RCC 7860 (cell line): Measurements from ENCODE around the gene MLLT11.
"Not testable (repeated sequence)": the region's sequence is repeated elsewhere in the genome, so short reads cannot be mapped to it uniquely, and the experiment has no call there.

ENCODE experiments used
- DNase-seq: peaks from one replicate; pipeline ENCODE4 v3.0.0-alpha.2; 2015; ENCODE audit warnings: low spot score
- FAIRE-seq: peaks from 2 replicates; lab custom pipeline; 2012; peaks lifted over from hg19 to GRCh38; lab: Jason Lieb, UNC

Gene MLLT11

DNA sequence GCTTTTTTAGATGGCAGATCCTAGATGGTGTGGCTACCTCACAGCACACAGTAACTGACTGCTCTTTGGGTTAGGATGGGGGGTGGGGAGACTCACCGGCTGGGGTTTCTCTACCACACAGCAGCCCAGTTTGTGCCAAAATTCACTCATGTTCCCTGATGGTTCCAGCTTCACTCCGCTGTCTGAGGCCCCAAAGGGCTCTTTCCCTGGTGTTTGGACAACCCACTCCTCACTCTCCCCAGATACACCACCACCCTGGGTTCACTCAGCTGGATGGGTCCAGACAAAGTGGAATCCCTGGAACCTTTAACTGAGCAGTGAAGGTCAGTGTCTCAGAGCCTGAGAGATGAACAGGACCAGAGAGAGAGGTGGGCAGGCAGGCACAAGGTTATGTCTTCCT, 4.6 kb upstream of the MLLT11 start:
- no peak for FAIRE-seq

DNA sequence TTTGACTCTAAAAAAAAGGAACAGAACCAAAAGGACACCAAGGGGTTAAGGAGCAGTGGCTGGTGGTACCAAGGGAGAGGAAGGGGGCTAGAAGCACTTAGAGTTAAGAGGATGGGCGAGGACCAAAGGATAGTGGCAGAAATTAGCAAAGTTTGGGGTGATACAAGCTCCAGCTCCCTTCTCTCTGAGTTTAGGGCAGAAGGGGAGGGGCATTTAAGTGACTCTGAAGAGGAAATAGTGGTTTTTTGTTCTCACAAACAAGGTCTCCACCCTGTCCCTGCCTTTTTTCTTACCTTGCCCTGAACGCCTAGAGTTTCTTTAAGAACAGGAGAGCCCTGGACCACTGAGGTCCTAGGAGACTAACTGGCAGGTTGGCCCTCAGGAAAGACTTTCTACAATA, 4.0 kb upstream of the MLLT11 start:
- no peak for DNase-seq
- no peak for FAIRE-seq

More for the DNA sequence above, 4.6 kb upstream of the MLLT11 start:
- no peak for DNase-seq

DNA sequence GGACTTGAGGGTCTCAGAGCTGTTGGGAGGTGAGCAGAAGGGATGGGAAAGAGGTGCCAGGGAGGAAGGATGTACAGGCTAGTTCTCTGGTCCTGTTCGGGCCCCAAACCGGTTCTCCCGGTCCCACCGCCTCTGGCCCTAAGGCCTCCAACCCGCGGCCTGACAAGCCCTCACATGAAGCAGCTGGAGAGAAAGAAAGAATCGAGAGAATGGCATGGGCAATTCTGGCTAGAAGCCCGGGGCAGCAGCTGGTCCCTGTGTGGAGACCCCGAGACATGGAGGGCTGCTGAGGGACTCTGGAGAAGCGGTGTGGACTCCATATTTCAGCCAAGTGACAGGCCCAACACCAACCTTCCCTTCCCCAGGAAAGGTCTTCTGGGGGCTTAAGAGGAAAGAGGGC, 1.5 kb upstream of the MLLT11 start:
- FAIRE-seq (no peak), DNase-seq (no peak)

DNA sequence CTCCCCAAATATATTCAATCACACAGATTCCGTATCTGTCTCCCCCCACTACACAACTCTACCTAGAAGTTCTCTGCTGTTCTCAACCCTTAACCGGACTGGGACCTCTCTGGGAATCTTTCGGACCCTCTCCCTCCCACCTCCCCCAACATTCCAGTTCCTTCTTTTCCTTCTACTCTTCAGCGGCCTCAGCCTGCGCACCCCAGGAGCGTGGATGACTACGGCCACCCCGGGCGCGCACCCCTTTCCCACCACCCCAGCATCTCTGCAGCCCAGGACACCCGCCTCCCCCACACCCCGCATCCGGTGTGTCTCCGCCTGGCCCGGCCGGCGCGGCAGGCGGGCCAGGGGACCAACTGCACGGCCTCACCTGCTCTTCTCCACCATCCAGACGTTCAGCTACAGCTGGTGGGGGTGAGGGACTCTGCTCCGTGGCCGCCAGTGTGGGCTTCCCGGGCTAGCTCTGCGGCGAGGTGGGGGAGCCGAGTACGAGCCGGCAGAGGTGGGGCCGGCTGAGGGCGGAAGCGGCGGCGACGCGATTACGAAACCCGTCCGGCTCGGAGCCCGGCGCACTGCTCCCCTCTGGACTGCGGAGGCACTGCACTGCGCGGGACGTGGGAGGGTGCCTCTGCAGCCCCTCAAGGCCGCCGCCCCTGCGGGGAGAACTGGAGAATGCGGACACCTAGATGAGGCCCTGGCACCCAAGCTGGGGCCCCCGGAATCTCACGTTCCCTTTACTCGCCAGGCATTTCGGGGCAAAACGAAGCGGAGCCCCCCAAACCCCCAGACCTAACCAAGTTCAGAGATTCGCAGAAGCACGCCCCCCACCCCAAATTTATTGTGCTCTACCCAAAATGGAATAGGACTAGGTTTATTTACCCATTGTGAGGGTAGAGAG, 839 bp upstream of the MLLT11 start, which contains the start of gene CDC42SE1:
Gene CDC42SE1 (minus strand): TSS at position 514 of the 898 bp plus-strand sequence. CDS start 3,892 bp downstream, outside the sequence.
- DNase-seq (peak; percentile 74), FAIRE-seq (no peak)

DNA sequence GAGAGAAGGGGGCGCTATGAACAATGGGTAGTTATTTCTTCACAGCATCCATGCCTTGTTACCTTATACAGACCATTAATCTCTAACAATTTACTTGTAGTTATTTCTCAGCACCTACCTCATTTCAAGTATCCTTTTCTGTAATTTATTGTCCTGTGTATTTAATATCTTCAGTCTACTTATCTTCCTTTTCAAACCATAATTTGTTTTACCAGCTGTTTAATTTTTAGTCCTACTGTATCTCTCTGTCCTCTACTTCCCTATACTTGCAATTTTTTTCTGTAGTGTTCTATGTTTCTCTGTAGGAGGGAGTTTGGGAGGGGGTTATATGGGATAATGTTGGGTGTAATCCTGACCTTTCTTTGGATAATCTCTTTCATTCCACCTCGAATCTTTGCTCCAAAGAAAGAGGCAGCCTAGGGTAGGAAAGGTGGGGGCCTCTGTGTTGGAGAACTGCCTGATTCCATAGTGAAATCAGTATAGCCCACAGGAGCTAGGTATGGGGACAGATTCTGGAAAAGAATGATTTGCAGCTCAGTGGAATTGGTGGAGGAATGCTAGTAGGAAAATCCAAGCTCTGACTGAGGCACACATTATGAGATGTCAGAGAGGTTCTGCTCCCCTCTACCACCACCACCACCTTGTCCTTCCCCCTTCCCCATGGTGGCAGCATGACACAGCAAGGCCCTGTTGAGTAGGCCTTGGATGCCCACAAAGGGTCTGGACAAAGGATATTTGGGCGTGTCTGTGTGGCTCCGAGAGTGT, 642 bp downstream of the MLLT11 start:
- FAIRE-seq (no peak), DNase-seq (peak; percentile 40)

DNA sequence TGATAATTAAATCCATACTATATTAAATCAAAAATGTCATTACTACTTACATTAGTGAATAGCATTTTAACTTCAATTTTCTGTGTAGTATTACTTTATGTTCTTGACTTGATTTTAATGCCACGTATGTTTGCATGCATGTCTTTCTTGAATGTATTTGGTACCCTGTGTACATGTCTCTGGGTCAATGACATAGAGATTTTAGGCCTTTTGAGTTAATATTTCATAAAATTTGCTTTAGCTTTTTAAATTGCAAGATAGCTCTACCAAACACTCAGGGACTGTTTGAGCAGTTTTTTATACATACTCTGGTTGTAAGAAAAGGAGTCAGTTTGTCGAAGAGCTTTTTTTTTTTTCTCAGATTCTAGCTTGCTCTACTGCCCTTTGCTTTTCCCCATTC, 1.5 kb downstream of the MLLT11 start:
- DNase-seq: no peak
- no peak for FAIRE-seq

DNA sequence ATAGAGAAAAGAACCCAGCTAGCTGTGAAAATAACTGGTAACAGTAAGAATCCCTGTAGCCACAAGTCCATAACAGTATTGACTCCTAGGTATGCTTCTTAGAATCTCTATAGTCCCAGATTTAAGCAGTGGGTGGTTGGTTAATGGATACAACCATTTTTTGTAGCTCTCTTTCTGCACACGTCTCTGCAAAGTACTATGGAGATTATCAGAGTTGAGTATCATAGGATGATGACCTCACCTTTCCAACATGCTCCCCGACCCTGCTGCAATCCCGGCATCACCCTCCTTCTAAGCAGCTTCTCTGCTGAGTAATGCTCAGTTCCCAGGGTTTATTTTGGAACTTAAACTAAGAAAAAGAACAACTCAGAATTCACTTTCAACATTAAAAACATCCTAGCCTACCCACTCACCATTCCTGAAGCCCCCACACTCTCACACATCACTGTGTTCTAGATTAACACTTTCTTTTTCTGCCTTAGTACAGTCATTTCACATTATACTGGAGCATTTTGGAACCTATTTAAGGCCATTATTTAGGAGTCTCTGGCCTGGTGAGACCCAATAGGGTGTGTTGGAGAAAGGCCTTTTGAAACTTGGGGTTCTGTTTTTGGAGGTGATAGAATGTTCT, 2.7 kb downstream of the MLLT11 start:
- DNase-seq: peak; percentile 77
- FAIRE-seq: peak; percentile 72

DNA sequence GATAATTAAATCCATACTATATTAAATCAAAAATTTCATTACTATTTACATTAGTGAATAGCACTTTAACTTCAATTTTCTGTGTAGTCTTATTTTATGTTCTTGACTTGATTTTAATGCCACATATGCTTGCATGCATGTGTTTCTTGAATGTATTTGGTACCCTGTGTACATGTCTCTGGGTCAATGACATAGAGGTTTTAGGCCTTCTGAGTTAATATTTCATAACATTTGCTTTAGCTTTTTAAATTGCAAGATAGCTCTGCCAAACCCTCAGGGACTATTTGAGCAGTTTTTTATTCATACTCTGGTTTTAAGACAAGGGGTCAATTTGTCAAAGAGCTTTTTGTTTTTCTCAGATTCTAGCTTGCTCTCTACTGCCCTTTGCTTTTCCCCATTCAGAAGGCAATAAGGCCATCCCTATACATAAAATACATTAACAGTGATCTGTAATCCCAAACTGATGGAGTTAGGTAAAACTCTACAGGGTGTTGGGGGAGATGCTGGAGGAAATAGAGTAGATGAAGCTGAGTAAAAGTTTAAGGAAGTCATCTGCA, 5.0 kb downstream of the MLLT11 start:
- no peak for FAIRE-seq

DNA sequence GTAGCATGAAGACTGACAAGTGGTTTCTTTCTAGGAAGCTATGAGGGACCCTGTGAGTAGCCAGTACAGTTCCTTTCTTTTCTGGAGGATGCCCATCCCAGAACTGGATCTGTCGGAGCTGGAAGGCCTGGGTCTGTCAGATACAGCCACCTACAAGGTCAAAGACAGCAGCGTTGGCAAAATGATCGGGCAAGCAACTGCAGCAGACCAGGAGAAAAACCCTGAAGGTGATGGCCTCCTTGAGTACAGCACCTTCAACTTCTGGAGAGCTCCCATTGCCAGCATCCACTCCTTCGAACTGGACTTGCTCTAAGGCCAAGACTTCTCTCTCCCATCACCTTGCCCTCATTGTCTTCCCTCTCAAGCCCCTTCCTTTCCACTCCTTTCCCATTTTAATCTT, 7.0 kb downstream of the MLLT11 start:
- DNase-seq: no peak
- no peak for FAIRE-seq

More for the DNA sequence above, 5.0 kb downstream of the MLLT11 start:
- DNase-seq: no peak

DNA sequence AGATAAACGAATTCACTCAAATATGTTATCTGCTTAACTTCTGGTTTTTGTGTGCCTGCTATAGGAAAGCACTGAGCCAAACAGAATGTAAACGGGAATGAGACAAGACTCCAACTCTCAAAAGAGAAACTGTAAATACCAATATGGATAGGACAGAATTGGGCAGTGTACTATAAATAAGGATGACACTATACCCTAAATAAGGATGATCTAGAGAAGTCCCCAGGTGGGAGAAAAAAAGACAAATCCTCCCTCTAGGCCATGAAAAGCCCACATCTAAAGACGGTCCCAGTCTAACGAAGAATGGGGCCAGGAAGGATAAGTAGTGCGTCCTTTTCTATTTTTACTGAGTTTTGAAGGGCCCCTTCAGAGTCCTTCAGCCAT, 8.9 kb downstream of the MLLT11 start:
- DNase-seq: no peak
- FAIRE-seq: no peak

DNA sequence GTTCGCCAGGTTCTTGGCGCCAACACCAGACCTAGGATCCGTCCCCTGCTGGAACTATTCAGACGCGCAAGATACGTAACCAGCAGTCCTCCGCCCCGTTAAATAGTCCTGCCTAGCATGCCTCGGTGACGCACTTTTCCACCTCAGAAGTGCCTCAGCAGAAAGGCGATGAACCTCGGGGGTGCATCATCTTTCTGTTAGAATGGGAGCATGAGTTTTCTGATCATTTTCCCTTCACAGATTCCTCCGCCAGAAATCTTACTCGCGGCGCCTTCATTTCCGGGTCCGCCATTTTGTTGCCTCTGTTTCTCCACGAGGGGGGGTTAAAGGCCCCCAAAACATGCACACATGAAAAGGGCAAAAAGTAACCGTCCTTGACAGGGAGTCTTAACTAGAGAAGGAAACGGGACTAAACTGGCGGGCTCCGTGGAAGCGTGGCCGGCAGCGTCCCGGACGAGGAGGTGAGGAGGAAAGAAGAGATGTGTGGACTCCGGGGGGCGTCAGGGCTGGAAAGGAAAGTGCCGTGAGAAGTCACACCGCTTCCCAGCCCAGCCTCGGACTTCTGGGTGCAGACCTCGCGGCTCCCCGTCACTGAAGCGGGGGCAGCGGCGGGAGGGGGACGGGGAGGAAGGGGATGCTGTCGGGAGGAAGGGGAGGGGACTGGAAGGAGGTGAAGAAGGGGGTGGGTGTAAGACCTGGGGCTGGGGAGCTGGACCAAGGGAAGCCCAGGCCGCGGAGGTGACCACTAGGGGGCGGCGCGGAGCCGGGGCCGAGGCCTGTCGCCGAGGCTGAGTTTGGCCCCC, 10.5 kb downstream of the MLLT11 start, which contains the start of gene GABPB2:
Gene GABPB2 (plus strand): TSS at position 288 of the 803 bp plus-strand sequence. CDS start 17,429 bp downstream, outside the sequence.
- FAIRE-seq: no peak

DNA sequence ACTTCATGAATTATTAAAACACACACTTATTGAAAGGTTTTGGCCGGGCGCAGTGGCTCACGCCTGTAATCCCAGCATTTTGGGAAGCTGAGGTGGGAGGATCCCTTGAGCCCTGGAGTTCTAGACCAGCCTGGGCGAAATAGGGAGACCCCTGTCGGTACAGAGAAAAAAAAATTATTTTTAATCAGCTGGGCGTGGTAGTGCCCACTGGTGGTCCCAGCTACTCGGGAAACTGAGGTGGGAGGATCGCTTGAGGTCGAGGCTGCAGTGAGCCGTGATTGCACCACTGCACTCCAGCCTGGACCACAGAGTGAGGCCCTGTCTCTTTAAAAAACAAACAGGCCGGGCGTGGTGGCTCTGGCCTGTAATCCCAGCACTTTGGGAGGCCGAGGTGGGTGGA, 12.0 kb downstream of the MLLT11 start:
- DNase-seq: no peak

More for the DNA sequence above, 10.5 kb downstream of the MLLT11 start, which contains the start of gene GABPB2:
- peak; percentile 85 for DNase-seq

DNA sequence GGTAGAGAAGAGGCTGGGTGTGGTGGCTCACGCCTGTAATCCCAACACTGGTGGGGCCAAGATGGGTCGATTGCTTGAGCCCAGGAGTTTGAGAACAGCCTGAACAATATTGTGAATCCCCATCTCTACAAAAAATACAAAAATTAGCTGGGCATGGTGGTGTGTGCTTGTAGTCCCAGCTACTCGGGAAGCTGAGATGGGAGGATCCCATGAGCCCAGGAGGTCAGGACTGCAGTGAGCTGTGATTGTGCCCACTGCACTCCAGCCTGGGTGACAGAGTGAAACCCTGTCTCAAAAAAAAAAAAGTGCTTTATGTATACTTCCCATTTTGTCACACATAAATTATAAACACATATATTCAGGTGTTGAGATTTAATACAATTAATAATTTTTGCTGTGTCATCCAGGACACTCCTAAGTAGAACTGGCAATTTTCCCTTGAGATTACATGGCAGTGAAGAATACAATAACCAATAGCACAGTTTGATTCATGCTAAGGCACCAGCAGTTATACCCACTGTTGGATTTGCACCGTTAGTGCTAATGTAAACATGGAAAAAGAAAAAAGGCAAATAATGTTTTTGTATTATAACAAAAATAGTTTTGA, 25.9 kb downstream of the MLLT11 start:
- DNase-seq (no peak), FAIRE-seq (no peak)

More for the DNA sequence above, 12.0 kb downstream of the MLLT11 start:
- no peak for FAIRE-seq

DNA sequence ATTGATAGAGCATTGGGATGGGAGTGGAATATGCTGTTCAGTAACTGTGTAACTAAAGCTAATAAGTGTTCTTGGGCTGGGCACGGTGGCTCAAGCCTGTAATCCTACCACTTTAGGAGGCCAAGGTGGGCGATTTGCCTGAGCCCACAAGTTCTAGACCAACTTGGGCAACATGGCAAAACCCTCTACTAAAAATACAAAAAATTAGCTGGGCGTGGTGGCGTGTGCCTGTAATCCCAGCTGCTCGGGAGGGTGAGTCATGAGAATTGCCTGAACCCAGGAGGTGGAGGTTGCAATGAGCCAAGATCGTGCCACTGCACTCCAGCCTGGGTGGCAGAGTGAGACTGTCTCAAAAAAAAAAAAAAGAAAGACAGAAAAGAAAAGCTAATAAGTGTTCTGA, 37.2 kb downstream of the MLLT11 start:
- not testable (repeated sequence) for FAIRE-seq, DNase-seq

DNA sequence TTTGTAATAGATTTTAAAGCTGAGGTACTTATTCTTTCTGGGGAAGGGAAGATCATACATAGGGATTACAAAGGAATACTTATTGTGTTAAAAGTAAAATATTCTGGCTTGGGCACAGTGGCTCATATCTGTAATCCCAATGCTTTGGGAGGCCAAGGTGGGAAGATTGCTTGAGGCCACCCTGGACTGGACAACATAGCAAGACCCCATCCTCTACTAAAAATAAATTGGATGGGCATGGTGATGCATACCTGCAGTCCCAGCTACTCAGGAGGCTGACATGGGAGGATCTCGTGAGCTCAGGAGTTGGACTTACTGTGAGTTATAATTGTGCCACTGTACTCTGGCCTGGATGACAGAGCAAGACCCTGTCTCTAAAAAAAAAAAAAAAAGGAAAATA, 37.9 kb downstream of the MLLT11 start:
- FAIRE-seq (no peak), DNase-seq (no peak)

DNA sequence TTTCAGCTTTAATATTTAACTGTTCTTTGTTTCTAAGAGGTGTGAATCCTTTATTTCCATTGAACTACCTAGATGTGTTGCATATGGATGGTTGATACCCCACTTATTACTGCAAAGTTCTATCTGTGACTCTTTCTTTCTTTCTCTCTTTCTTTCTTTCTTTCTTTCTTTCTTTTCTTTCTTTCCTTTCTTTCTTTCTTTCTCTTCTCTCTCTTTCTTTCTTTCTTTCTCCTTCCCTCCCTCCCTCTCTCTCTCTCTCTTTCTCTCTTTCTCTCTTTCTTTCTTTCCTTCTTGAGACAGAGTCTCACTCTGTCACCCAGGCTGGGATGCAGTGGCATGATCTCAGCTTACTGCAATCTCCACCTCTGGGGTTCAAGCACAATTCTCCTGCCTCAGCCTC, 44.4 kb downstream of the MLLT11 start:
- FAIRE-seq (no peak), DNase-seq (no peak)

DNA sequence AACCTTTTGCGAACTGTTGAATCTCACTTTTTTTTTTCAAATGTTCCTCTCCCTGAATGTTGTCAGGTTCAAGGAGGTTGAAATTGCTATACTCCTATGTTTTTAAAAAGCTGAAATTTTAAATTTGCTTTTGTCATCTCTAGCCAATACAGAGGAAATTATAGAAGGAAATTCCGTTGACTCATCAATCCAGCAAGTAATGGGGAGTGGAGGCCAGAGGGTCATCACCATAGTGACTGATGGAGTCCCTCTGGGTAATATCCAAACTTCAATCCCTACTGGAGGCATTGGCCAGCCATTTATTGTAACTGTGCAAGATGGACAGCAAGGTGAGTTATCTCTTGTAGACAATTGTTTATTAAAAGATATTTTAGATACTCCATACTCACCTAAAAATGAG, 46.7 kb downstream of the MLLT11 start:
- no peak for FAIRE-seq
- peak; percentile 48 for DNase-seq

DNA sequence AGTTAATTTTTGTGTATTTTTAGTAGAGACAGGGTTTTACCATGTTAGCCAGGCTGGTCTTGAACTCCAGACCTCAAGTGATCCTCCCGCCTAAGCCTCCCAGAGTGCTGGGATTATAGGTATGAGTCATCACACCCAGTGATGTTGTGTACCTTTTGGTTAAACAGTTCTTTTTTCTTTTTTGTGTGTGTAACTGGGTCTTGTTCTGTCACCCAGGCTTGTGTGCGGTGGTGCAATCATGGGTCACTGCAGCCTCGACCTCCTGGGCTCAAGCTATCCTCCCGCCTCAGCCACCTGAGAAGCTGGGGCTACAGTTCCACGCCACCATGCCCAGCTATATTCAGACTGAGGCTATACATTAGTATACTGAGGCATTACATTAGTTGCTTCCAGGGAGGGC, 48.1 kb downstream of the MLLT11 start:
- DNase-seq (no peak), FAIRE-seq (no peak)

DNA sequence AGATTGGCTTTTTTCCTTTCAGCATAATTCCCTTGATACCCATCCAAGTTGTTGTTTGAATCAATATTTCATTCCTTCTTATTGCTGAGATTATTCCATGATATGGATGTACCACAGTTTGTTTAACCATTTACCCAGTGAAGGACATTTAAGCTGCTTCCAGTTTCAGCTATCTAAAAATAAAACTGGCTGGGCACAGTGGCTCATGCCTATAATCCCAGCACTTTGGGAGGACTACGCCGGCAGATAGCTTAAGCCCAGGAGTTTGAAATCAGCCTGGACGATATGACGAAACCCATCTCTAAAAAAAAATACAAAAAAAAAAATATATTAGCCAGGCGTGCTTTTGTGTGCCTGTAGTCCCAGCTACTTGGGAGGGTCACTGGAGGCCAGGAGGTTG, 53.7 kb downstream of the MLLT11 start:
- FAIRE-seq (no peak), DNase-seq (no peak)
